ENCODE measurements around the gene ZNF385B. TPM values are rescaled to one million over a fixed set of nuclear protein-coding genes. Genes with fewer than 3 reads are reported as not detected.

The ZNF385B gene
- total RNA-seq, 4 donors from 2014 or later: 0.41 to 3.3 TPM; not detected in 2

- Histone ChIP-seq H3K4me3 (no peak overlapping the region), H3K27me3 (no peaks in the 10 kb centered on the region), H3K4me1 (no peaks in the 10 kb centered on the region), H3K9me3 (no peaks in the 10 kb centered on the region), H3K27ac (no peak overlapping the region), H3K36me3 (no peaks in the 10 kb centered on the region)
- no peak for DNase-seq
- TF ChIP-seq POLR2A (IDR thresholded peaks at IDR 0.05): no peak
- TF ChIP-seq CTCF (IDR thresholded peaks at IDR 0.05): no peak
- intact Hi-C loops (cut with DNase I; ENCODE audit: low total_unique reads): no loop called here
Measured at GRCh38 chr2:179487010-179487731, 374.2 kb downstream of the ZNF385B start.

- Histone ChIP-seq H3K9me3 (no peaks in the 10 kb centered on the region), H3K4me3 (no peak overlapping the region), H3K27me3 (no peaks in the 10 kb centered on the region), H3K27ac (no peak overlapping the region), H3K36me3 (no peaks in the 10 kb centered on the region), H3K4me1 (no peaks in the 10 kb centered on the region)
- DNase-seq: no peak
- intact Hi-C loops (cut with DNase I; ENCODE audit: low total_unique reads): no loop called here
- TF ChIP-seq POLR2A (IDR thresholded peaks at IDR 0.05): no peak
- TF ChIP-seq CTCF (IDR thresholded peaks at IDR 0.05): no peak
Measured at GRCh38 chr2:179483131-179483530, 378.3 kb downstream of the ZNF385B start.

- H3K9me3 ChIP-seq: no peaks in the 10 kb centered on the region
- H3K36me3 ChIP-seq: no peaks in the 10 kb centered on the region
- no peak for DNase-seq
- no peaks in the 10 kb centered on the region for H3K4me1 ChIP-seq
- TF ChIP-seq CTCF (IDR thresholded peaks at IDR 0.05) (no peak), POLR2A (IDR thresholded peaks at IDR 0.05) (no peak)
- intact Hi-C loops (cut with DNase I; ENCODE audit: low total_unique reads): no loop called here
- H3K27me3 ChIP-seq: no peaks in the 10 kb centered on the region
- H3K27ac ChIP-seq: no peak overlapping the region
- H3K4me3 ChIP-seq: no peak overlapping the region
Measured at GRCh38 chr2:179479947-179480346, 381.5 kb downstream of the ZNF385B start.

- Histone ChIP-seq H3K4me3 (no peak overlapping the region), H3K4me1 (no peaks in the 10 kb centered on the region), H3K9me3 (no peaks in the 10 kb centered on the region), H3K36me3 (no peaks in the 10 kb centered on the region), H3K27ac (no peak overlapping the region), H3K27me3 (no peaks in the 10 kb centered on the region)
- intact Hi-C loops (cut with DNase I; ENCODE audit: low total_unique reads): no loop called here
- no peak for DNase-seq
- TF ChIP-seq POLR2A (IDR thresholded peaks at IDR 0.05) (no peak), CTCF (IDR thresholded peaks at IDR 0.05) (no peak)
Measured at GRCh38 chr2:179478771-179479170, 382.6 kb downstream of the ZNF385B start.

- Histone ChIP-seq H3K4me1 (no peaks in the 10 kb centered on the region), H3K9me3 (no peaks in the 10 kb centered on the region), H3K4me3 (no peak overlapping the region), H3K27me3 (no peaks in the 10 kb centered on the region), H3K27ac (no peak overlapping the region), H3K36me3 (no peaks in the 10 kb centered on the region)
- intact Hi-C loops (cut with DNase I; ENCODE audit: low total_unique reads): no loop called here
- DNase-seq: no peak
- TF ChIP-seq CTCF (IDR thresholded peaks at IDR 0.05): no peak
- no peak for TF ChIP-seq POLR2A (IDR thresholded peaks at IDR 0.05)
Measured at GRCh38 chr2:179470992-179471391, 390.4 kb downstream of the ZNF385B start.

All from uterus (tissue), 4 donors.